SH-SY5Y (cell line): ENCODE data around the gene EPHB6.

ENCODE experiments used
- GATA2 ChIP-seq: IDR thresholded peaks from 2 replicates; pipeline ENCODE4 v1.6.1; 2011; ENCODE audit warnings: mild to moderate bottlenecking, low read depth, low read length
- GATA3 ChIP-seq: IDR thresholded peaks from 2 replicates; pipeline ENCODE4 v1.6.1; 2011; ENCODE audit warnings: low read depth, mild to moderate bottlenecking, low read length, moderate library complexity

DNA sequence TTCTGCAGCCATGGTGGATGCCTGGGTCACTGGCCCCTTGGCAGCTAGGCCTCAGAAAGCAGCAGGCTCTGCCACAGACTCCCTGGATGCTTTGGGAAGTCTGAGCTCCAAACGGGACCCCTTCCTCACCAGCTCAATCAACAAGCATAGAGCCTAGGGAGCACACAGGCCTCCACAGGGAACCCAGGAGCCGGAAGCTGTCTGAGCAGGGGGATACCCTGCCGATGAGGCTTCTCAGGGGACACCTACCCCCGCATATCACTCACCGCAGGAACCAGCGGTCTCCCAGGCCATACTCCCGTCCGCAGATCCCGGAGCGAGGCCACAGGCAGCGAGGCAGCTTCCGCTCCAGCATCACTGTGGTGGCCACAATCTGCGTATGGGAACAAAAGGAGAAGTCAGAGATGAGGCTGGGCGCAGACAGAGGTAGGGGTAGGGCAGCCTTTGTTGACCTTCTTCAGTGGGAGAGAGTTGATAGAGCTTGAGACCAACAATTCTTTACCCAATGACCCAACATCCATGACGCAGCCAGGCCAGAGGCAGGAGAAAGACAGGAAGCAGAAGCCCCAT lies 17.3 kb downstream of the EPHB6 start:
- TF ChIP-seq GATA3 (no peak), GATA2 (no peak)
